Gastrocnemius medialis (tissue), 4 donors: Measurements from ENCODE around the gene GPR137. TPM values are rescaled to one million over a fixed set of nuclear protein-coding genes. Genes with fewer than 3 reads are reported as not detected.

Experiments used
- ATAC-seq, 2 donors: fragments of 150-250 bp; one replicate each; pipeline ENCODE4 v1.9.1; 2016
- DNase-seq, 2 donors: peaks; one replicate each; pipeline ENCODE4 v3.0.0-alpha.2; 2019
- H3K27ac ChIP-seq, 4 donors: fragments of 200-600 bp; sonication (generic); 1 replicate in 1 of 4; 2 replicates in 3 of 4; pipeline ENCODE4 v1.5.1; 2016 to 2018; ENCODE audit warnings: mild to moderate bottlenecking in 2 of 4, moderate library complexity in 1 of 4
- H3K27me3 ChIP-seq, 3 donors: fragments of 200-600 bp; sonication (generic) in 2 of 3; 1 replicate in 1 of 3; 2 replicates in 2 of 3; pipeline versions ENCODE4 v1.5.1 to v1.6.0; 2016 to 2019; ENCODE audit warnings: mild to moderate bottlenecking in 1 of 3, moderate library complexity in 1 of 3
- H3K36me3 ChIP-seq, 2 donors: fragments of 200-600 bp; sonication (generic) in 1 of 2; one replicate each; pipeline ENCODE4 v1.5.1; 2017 to 2018
- H3K4me1 ChIP-seq, 2 donors: fragments of 200-600 bp; sonication (generic) in 1 of 2; one replicate each; pipeline ENCODE4 v1.5.1; 2016 to 2017; ENCODE audit warnings: mild to moderate bottlenecking in 2 of 2
- H3K4me3 ChIP-seq, 4 donors: fragments of 200-600 bp; sonication (generic) in 3 of 4; 1 replicate in 1 of 4; 2 replicates in 3 of 4; pipeline ENCODE4 v1.5.1; 2016 to 2019; ENCODE audit warnings: mild to moderate bottlenecking in 2 of 4
- H3K9me3 ChIP-seq, 3 donors: fragments of 200-600 bp; sonication (generic) in 2 of 3; 1 replicate in 1 of 3; 2 replicates in 2 of 3; pipeline ENCODE4 v1.5.1; 2016 to 2019
- POLR2A ChIP-seq, 2 donors: fragments of 450-650 bp; IDR thresholded peaks; one replicate each; pipeline ENCODE4 v1.6.1; 2017; ENCODE audit warnings: antibody characterized with exemption in 2 of 2, mild to moderate bottlenecking in 2 of 2, moderate library complexity in 2 of 2
- in situ Hi-C, 4 donors: fragments of 200-750 bp; cut with MboI; loops; one replicate each; pipeline versions ENCODE4 v1.15.0 to v1.8.0; 2017; ENCODE audit warnings: low sequenced_read_pairs in 4 of 4
- intact Hi-C: fragments of 100-400 bp; cut with DNase I; formaldehyde crosslinking; loops from one replicate; pipeline ENCODE4 v1.15.1; 2023; ENCODE audit warnings: low total_unique reads
- total RNA-seq, 4 donors: library from RNA; depleted of rRNA; stranded (reverse); fragments of >200 nt; gene quantifications; one replicate each; pipeline versions ENCODE4 v1.1.0 to v1.2.3, GENCODE V29; 2016
- TF ChIP-seq, protein P1 (sequence below), 5 experiments: fragments of 450-650 bp in 3 of 5; fragments of 200-600 bp in 2 of 5; sonication (generic) in 2 of 5; IDR thresholded peaks in 4 of 5; conservative IDR thresholded peaks in 1 of 5; 1 replicate in 4 of 5; 2 replicates in 1 of 5; pipeline ENCODE4 v1.5.1; 2016 to 2019; ENCODE audit warnings: antibody characterized with exemption in 5 of 5, mild to moderate bottlenecking in 3 of 5, moderate library complexity in 3 of 5

The GPR137 gene
- total RNA-seq, 4 donors from 2014 or later = 13.8 to 28.9 (median 20.4) TPM

DNA sequence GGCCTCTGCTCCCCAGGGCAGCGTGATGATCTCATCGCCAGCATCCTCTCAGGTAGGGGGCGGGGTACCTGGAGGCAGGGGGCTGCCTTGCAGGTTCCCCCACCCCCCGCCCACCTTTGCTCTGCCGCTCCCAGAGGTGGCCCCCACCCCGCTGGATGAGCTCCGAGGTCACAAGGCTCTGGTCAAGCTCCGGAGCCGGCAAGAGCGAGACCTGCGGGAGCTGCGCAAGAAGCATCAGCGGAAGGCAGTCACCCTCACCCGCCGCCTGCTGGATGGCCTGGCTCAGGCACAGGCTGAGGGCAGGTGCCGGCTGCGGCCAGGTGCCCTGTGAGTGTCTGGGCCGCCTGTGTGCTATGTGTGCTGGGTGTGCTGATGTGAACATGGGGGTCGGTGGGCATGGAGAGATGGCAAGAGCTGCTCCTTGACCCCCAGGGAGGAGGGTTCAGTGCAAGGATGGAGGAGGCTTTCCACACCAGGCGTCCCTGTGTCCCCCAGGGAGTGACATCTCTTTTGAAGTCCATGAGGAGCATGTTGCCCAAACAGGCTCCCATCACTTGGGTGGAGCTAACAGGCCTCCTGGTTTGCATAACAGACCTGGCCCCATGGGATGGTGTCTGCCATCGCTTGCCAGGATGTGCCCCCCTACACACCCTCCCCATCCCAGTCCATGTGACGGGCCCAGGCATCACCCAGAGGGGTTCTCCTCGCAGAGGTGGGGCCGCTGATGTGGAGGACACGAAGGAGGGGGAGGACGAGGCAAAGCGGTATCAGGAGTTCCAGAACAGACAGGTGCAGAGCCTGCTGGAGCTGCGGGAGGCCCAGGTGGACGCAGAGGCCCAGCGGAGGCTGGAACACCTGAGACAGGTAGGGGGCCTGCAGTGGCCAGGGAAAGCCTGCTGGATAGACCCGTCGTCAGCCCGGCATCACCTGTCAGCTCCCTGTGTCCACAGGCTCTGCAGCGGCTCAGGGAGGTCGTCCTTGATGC lies 20.2 kb upstream of the GPR137 start:
- ATAC-seq = no peak
- H3K27ac ChIP-seq = no peak overlapping the region
- H3K4me3 ChIP-seq = no peak overlapping the region
- H3K9me3 ChIP-seq = no peaks in the 10 kb centered on the region
- peaks cover 14 to 16% of the 10 kb centered on the region in 2 donors for H3K4me1 ChIP-seq
- H3K27me3 ChIP-seq = no peaks in the 10 kb centered on the region
- peaks cover 0 to 24% of the 10 kb centered on the region in 2 donors for H3K36me3 ChIP-seq
- TF ChIP-seq, protein P1, sequence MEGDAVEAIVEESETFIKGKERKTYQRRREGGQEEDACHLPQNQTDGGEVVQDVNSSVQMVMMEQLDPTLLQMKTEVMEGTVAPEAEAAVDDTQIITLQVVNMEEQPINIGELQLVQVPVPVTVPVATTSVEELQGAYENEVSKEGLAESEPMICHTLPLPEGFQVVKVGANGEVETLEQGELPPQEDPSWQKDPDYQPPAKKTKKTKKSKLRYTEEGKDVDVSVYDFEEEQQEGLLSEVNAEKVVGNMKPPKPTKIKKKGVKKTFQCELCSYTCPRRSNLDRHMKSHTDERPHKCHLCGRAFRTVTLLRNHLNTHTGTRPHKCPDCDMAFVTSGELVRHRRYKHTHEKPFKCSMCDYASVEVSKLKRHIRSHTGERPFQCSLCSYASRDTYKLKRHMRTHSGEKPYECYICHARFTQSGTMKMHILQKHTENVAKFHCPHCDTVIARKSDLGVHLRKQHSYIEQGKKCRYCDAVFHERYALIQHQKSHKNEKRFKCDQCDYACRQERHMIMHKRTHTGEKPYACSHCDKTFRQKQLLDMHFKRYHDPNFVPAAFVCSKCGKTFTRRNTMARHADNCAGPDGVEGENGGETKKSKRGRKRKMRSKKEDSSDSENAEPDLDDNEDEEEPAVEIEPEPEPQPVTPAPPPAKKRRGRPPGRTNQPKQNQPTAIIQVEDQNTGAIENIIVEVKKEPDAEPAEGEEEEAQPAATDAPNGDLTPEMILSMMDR (IDR thresholded peaks at IDR 0.05 in 4 of 5, conservative IDR thresholded peaks at IDR 0.05 in 1 of 5) = no peak
- TF ChIP-seq POLR2A (IDR thresholded peaks at IDR 0.05) = no peak
- in situ Hi-C loops = no loop called here
- DNase-seq = no peak
- intact Hi-C loops = no loop called here

DNA sequence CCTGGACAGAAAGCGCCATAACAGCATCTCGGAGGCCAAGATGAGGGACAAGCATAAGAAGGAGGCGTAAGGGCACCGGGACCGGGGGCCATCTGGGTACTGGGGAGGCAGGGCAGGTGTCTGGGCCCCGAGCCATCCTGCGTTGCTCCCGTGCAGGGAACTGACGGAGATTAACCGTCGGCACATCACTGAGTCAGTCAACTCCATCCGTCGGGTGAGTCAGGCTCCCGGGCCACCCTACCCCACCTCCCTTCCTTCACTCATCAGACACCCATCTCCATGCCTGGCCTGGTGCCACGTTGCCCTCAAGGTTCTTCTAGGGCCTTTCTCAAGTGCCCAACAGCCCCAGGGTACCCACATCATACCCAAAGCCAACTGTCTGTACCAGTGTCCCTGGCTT lies 19.3 kb upstream of the GPR137 start:
- no peaks in the 10 kb centered on the region for H3K9me3 ChIP-seq
- H3K27me3 ChIP-seq = no peaks in the 10 kb centered on the region
- no peak for TF ChIP-seq POLR2A (IDR thresholded peaks at IDR 0.05)
- TF ChIP-seq, protein P1 (IDR thresholded peaks at IDR 0.05 in 4 of 5, conservative IDR thresholded peaks at IDR 0.05 in 1 of 5) = no peak
- H3K4me3 ChIP-seq = no peak overlapping the region
- H3K27ac ChIP-seq = no peak overlapping the region
- no peak for ATAC-seq
- intact Hi-C loops (no loop called here), in situ Hi-C loops (no loop called here)
- peaks cover 0 to 24% of the 10 kb centered on the region in 2 donors for H3K36me3 ChIP-seq
- peaks cover 14 to 16% of the 10 kb centered on the region in 2 donors for H3K4me1 ChIP-seq
- no peak for DNase-seq

DNA sequence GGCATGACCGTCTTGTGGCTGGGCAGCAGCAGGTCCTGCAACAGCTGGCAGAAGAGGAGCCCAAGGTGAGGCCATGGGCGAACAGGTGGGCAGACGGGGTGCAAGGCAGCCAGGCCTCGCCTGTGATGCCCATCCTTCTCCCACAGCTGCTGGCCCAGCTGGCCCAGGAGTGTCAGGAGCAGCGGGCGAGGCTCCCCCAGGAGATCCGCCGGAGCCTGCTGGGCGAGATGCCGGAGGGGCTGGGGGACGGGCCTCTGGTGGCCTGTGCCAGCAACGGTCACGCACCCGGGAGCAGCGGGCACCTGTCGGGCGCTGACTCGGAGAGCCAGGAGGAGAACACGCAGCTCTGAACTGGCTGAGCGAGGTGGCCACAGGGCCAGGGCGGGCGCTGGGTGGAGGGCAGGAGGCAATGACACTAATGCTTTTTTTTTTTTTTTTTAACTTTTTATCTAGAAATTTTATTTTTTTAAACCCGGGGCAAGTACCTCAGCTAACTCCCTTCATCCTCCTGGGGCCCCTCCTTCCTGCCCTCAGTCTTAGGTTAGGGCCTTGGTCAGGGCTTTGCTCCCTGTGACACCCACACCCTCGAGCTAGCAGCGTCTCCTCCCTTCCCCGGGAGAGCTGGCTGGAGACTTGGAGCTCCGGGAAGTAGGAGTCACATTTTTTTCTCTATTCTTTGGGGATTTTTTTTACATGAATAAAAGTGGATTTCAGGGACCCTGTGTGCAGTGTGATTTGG lies 18.3 kb upstream of the GPR137 start:
- Histone ChIP-seq H3K4me1 (peaks cover 21 to 22% of the 10 kb centered on the region in 2 donors), H3K36me3 (peaks cover 0 to 24% of the 10 kb centered on the region in 2 donors), H3K27ac (peak overlapping the region; percentile 94 to 99 (median 98)), H3K9me3 (no peaks in the 10 kb centered on the region), H3K4me3 (no peak overlapping the region), H3K27me3 (no peaks in the 10 kb centered on the region)
- intact Hi-C loops (no loop called here), in situ Hi-C loops (no loop called here)
- DNase-seq (no peak), ATAC-seq (no peak)
- no peak for TF ChIP-seq POLR2A (IDR thresholded peaks at IDR 0.05)
- TF ChIP-seq, protein P1 (IDR thresholded peaks at IDR 0.05 in 4 of 5, conservative IDR thresholded peaks at IDR 0.05 in 1 of 5) = no peak

DNA sequence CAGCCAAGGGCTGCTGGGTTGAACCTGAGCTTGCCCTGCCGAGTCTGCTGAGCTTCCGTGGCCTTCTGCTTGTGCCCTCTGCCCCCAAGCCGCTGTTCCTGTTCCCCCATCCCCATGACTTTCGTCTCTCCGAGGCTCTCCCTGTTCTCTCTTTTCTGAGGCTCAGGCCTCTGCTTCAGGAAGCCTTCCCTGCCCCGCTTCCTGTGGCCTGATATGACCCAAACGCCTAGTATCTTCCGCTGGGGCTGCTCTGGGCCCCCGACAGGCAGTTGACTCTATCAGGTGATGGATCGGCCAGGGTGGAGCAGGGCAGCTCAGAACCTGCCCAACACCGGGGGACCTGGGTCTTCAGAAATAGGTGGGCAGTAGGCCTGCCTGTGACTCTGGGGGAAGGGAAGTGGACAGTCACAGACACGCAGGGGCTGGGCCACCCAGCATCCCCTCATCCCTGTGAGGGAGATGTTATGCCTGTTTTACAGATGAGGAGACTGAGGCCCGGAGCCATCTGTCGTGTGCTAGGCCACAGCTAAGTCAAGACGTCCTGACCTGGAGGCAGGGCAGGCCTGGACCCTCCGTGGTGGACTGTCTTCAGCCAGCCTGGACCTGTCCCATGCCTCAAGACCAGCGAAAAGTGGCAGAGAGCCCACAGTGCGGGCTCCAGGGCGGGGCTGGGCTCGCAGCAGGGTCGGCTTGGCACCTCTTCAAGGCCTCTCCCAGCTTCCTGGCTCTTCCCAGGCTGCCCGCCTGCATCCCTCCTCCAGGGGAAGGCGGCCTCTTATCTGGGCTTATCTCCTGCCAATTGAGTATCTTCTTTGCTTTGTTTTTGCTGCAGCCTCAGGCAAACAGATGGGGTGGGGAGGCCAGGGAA lies 17.4 kb upstream of the GPR137 start:
- intact Hi-C loops = no loop called here
- no peak for TF ChIP-seq POLR2A (IDR thresholded peaks at IDR 0.05)
- TF ChIP-seq, protein P1 (IDR thresholded peaks at IDR 0.05 in 4 of 5, conservative IDR thresholded peaks at IDR 0.05 in 1 of 5) = no peak
- ATAC-seq = no peak

More for the DNA sequence above, 17.4 kb upstream of the GPR137 start:
- H3K27me3 ChIP-seq = no peaks in the 10 kb centered on the region
- H3K36me3 ChIP-seq = peaks cover 0 to 15% of the 10 kb centered on the region in 2 donors
- no peaks in the 10 kb centered on the region for H3K9me3 ChIP-seq
- H3K27ac ChIP-seq = peak overlapping the region; percentile 94 to 99 (median 98)
- DNase-seq = peak in 1 of 2 donors; percentile 44
- peaks cover 22% of the 10 kb centered on the region in 2 donors for H3K4me1 ChIP-seq
- in situ Hi-C loops = no loop called here
- peak overlapping the region; percentile 82 to 98 (median 92) for H3K4me3 ChIP-seq
